ENCODE results near the gene EEF1G. TPM values are rescaled to one million over a fixed set of nuclear protein-coding genes. Genes with fewer than 3 reads are reported as not detected.
A peak's percentile ranks its signal among the peaks of the same experiment; 100 is the strongest.
"Not testable (repeated sequence)": the region's sequence is repeated elsewhere in the genome, so short reads cannot be mapped to it uniquely, and the experiment has no call there.

Gene EEF1G
- total RNA-seq, 4 donors from 2014 or later = 1,334 to 1,814 (median 1,607) TPM

DNA sequence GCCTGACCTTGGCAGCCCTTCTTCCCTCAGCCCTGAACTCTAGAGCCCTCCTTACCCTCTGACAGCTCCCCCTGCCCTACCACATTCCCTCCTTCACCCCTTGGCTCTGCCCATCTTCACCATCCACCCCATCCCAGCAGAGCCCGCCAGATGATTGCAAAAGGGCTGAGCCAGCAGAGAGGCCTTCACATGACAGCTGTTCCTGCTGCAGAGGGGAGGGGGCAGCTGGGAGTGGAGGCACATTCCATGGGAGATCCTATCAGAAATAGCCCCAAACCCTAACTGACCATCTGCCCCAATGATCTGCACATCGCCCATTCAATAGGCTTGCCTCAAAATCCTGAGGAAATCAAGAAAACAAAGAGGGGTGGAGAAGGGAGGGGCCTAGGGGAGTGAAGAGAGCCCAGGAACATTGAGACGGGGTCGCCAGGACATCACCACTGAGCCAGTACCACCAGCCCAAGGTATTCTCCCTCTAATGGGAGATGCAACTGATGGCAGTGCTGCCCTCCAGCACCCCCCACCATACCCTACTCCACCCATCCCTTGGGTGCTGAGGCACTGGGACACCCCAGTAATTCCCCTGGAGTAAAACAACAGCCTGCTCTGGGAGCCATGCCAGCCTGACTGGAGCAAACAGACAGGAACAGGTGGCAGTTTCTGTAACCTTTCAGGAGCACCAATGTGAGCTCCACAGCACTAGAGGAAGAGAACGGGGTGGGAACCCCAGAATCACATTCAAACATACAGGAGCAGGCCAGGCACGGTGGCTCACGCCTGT lies 19.1 kb downstream of the EEF1G start:
- peaks cover 10 to 14% of the 10 kb centered on the region in 2 donors for H3K36me3 ChIP-seq
- no peak overlapping the region for H3K4me3 ChIP-seq (replicated peaks in 1 of 3)
- H3K9me3 ChIP-seq = no peaks in the 10 kb centered on the region
- peak; percentile 82 to 89 for DNase-seq
- no peaks in the 10 kb centered on the region for H3K27me3 ChIP-seq
- H3K4me1 ChIP-seq = peaks cover 68 to 81% of the 10 kb centered on the region in 2 donors
- H3K27ac ChIP-seq = peak overlapping the region; percentile 83 to 96 (median 91)
- TF ChIP-seq POLR2A (IDR thresholded peaks at IDR 0.05) = no peak
- TF ChIP-seq, protein P1, sequence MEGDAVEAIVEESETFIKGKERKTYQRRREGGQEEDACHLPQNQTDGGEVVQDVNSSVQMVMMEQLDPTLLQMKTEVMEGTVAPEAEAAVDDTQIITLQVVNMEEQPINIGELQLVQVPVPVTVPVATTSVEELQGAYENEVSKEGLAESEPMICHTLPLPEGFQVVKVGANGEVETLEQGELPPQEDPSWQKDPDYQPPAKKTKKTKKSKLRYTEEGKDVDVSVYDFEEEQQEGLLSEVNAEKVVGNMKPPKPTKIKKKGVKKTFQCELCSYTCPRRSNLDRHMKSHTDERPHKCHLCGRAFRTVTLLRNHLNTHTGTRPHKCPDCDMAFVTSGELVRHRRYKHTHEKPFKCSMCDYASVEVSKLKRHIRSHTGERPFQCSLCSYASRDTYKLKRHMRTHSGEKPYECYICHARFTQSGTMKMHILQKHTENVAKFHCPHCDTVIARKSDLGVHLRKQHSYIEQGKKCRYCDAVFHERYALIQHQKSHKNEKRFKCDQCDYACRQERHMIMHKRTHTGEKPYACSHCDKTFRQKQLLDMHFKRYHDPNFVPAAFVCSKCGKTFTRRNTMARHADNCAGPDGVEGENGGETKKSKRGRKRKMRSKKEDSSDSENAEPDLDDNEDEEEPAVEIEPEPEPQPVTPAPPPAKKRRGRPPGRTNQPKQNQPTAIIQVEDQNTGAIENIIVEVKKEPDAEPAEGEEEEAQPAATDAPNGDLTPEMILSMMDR (IDR thresholded peaks at IDR 0.05) = no peak
- WGBS, 2 donors = 74 to 80% methylated on average over 7 of the region's 7 CpGs
- intact Hi-C loops (cut with DNase I) = no loop called here

DNA sequence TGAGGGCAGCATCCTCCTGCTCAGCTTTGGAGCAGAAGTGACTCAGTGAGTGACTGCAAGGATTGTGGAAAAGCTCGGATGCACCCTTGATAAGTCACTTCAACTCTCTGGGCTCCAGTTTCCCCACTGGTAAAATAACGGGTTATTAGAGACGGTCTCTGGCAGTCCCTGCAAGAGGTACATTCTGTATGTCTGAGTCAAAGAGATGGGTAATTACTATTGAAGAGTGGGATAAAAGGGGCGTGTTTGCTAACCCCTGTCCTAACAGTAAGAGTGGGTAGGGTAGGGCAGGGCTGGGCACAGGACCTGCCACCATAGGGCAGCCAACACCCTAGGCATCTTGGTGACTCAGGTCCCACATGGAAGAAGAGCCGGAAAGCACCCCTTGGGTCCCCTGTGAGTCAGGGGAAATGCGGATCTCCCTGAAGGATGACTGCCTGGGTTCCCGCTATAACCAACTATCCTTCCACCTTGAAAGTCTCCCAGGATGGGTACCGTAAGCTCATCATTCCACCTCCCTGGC lies 19.8 kb downstream of the EEF1G start:
- Histone ChIP-seq H3K27me3 (no peaks in the 10 kb centered on the region), H3K9me3 (no peaks in the 10 kb centered on the region), H3K4me1 (peaks cover 74 to 88% of the 10 kb centered on the region in 2 donors), H3K36me3 (peaks cover 3 to 7% of the 10 kb centered on the region in 2 donors), H3K27ac (peak overlapping the region; percentile 83 to 96 (median 91)), H3K4me3 (replicated peaks in 1 of 3) (no peak overlapping the region)
- DNase-seq = no peak
- no peak for TF ChIP-seq POLR2A (IDR thresholded peaks at IDR 0.05)
- TF ChIP-seq, protein P1 (IDR thresholded peaks at IDR 0.05) = no peak
- 68 to 72% methylated on average over 8 of the region's 8 CpGs for WGBS, 2 donors
- intact Hi-C loops (cut with DNase I) = no loop called here

DNA sequence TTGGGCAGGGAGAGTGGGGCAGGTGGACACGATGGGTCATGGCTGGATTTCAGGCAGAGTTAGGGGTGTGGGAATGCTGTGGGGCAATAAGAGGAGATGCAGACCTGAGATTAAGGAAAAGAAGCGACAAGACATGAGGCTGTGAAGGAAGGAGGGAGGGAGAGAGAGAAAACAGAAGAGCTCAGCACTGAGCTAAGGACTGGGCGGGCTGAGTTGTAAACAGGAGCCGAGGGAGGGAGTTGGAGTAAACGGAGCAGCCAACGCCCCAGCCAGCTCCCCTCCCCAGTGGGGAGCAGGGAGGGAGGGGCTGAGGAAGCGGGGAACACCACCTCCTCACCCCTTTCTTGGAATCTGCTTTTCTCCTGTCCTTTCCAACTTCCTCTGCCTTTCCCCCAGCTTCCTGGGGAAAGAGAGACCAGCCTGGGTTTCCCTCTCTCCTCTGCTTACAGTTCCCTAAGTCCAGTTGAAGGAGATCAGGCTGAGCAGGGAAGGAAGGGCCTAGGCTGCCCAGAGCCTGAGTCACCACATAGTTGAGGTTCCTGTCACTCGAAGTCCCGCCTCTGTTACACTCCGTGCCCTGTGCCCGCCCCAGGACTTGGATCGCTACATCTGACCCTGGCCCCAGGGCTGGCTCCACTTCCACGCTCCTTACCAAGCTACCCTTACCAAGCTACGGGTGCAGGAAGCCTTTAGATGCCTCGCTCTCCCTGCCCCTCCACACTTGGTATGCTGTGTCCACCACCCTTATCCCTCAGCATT lies 20.4 kb downstream of the EEF1G start:
- H3K27ac ChIP-seq = peak overlapping the region; percentile 83 to 96 (median 91)
- TF ChIP-seq, protein P1 (IDR thresholded peaks at IDR 0.05) = no peak
- TF ChIP-seq POLR2A (IDR thresholded peaks at IDR 0.05) = peak in 1 of 2 donors; percentile 74
- intact Hi-C loops (cut with DNase I) = no loop called here
- peak; percentile 94 to 95 for DNase-seq
- H3K36me3 ChIP-seq = peaks cover 0 to under 1% of the 10 kb centered on the region in 2 donors
- no peaks in the 10 kb centered on the region for H3K9me3 ChIP-seq
- H3K27me3 ChIP-seq = no peaks in the 10 kb centered on the region
- H3K4me1 ChIP-seq = peaks cover 74 to 95% of the 10 kb centered on the region in 2 donors
- WGBS, 2 donors = 5 to 7% methylated on average over 14 to 15 of the region's 15 CpGs
- H3K4me3 ChIP-seq (replicated peaks in 1 of 3) = no peak overlapping the region

DNA sequence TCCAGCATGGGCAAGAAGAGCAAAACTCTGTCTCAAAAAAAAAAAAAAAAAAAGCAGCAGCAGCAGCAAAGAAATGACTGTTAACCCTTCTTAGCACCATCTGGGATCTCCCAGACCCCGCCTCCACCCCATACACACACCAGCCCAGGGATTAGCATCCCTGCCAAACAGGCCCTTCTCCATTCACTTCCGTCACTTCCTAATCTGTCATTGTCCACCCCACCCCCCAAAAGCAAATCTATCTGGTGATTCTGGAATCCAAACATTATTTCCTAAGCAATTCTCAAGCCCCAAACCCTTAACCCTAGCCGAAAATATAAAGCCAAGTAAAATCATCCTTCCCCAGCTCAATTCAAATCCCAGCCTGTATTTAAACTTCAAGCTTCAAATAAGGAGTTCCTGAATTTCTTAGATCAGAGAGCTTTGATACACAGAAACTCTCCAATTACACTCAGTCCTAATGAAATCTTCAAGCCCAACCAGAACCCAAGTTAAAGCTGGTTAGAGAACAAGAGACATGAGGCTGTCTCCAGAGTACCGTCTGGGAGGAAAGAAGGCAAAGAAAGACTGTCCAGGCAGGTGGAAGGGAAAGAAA lies 21.1 kb downstream of the EEF1G start:
- Histone ChIP-seq H3K27me3 (no peaks in the 10 kb centered on the region), H3K27ac (peak overlapping the region; percentile 83 to 96 (median 91)), H3K9me3 (no peaks in the 10 kb centered on the region), H3K4me1 (peaks cover 77 to 100% of the 10 kb centered on the region in 2 donors), H3K4me3 (replicated peaks in 1 of 3) (no peak overlapping the region), H3K36me3 (no peaks in the 10 kb centered on the region)
- intact Hi-C loops (cut with DNase I) = no loop called here
- no peak for DNase-seq
- TF ChIP-seq, protein P1 (IDR thresholded peaks at IDR 0.05) = no peak
- no peak for TF ChIP-seq POLR2A (IDR thresholded peaks at IDR 0.05)
- 42 to 52% methylated on average over 4 of the region's 4 CpGs for WGBS, 2 donors

DNA sequence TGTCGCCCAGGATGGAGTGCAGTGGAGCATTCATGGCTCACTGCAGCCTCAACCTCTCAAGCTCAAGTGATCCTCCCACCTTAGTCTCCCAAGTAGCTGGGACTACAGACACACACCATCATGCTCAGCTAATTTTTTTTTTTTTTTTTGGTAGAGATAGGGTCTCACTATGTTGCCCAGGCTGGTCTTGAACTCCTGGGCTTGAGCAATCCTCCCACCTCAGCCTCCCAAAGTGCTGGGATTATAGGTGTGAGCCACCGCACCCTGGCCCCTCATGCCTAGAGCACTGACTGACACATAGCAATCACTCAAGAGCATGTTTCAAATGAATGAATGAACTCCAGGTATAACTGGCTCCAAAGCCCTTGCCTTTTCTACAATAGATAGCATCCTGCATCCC lies 23.2 kb downstream of the EEF1G start:
- peak in 1 of 2 donors; percentile 34 for DNase-seq
- H3K9me3 ChIP-seq; H3K36me3 ChIP-seq; intact Hi-C loops (cut with DNase I); H3K27me3 ChIP-seq; H3K4me3 ChIP-seq (replicated peaks in 1 of 3): not testable (repeated sequence)
- WGBS, 2 donors = 60 to 69% methylated on average over 2 of the region's 2 CpGs
- peaks cover 65 to 85% of the 10 kb centered on the region in 2 donors for H3K4me1 ChIP-seq
- H3K27ac ChIP-seq = peak overlapping the region in 1 of 3 donors; percentile 99
